ENCODE data around the gene CARTPT. TPM values are rescaled to one million over a fixed set of nuclear protein-coding genes. Genes with fewer than 3 reads are reported as not detected.

CARTPT gene
- total and polyA plus RNA-seq, 10 of the 15 experiments (the other 5 are each of a cell fraction or from before 2014, with no cell fraction given) = not detected

GRCh38 chr5:71732011-71732410, 12.9 kb downstream of the CARTPT start:
- H4K20me1 ChIP-seq (ENCODE audit: control insufficient read depth, insufficient read depth) = no peaks in the 10 kb centered on the region
- RAD21 ChIA-PET (ENCODE audit: unreplicated experiment) = no interaction called here
- H3K79me2 ChIP-seq (ENCODE audit: control insufficient read depth, insufficient read depth, low read length) = no peaks in the 10 kb centered on the region
- H3K27me3 ChIP-seq (replicated peaks in 1 of 2; ENCODE audit: control insufficient read depth in 2 of 2, insufficient read depth in 2 of 2, low read length in 1 of 2) = no peaks in the 10 kb centered on the region
- no peak overlapping the region for H3K4me3 ChIP-seq
- H3K27ac ChIP-seq (ENCODE audit: control insufficient read depth, insufficient read depth) = no peak overlapping the region
- SMC1A ChIA-PET (ENCODE audit: uncharacterized antibody, unreplicated experiment) = interaction anchor here (1.0 kb wide), 1 partner anchor 8 kb away, joined by 3 read pairs; no protein-coding TSS in a partner anchor
- TF ChIP-seq ZNF384 (IDR thresholded peaks at IDR 0.05; ENCODE audit: borderline replicate concordance, low read depth, low read length) (no peak), CEBPZ (IDR thresholded peaks at IDR 0.05; ENCODE audit: low read depth, low read length) (no peak), GATAD2B (conservative IDR thresholded peaks at IDR 0.05; ENCODE audit: low read depth) (no peak)
- no peaks in the 10 kb centered on the region for H3K36me3 ChIP-seq (ENCODE audit: control insufficient read depth in 2 of 2, insufficient read depth in 2 of 2, low read length in 1 of 2)
- no peak overlapping the region for H3K9ac ChIP-seq (ENCODE audit: control insufficient read depth, insufficient read depth, low read length)
- CTCF ChIA-PET = no interaction called here
- 86% methylated on average over 1 of the region's 1 CpG for WGBS (ENCODE audit: insufficient coverage, insufficient replicate concordance, low lambda C conversion rate, missing lambda C conversion rate)
- H3K9me3 ChIP-seq (replicated peaks; ENCODE audit: control insufficient read depth, insufficient read depth, low read length) = no peaks in the 10 kb centered on the region
- POLR2A ChIA-PET = no interaction called here
- no peak overlapping the region for H3K4me2 ChIP-seq (ENCODE audit: control insufficient read depth, insufficient read depth)
- FAIRE-seq (no peak), DNase-seq (ENCODE audit: low read depth, low spot score) (no peak), ATAC-seq (no peak)
- no TSS peak for BruUV-seq (replicated peaks)
- H2AFZ ChIP-seq (ENCODE audit: control insufficient read depth, low read depth, low read length) = no peak overlapping the region
- intact Hi-C loops (cut with micrococcal nuclease; ENCODE audit: unreplicated experiment) = no loop called here
- no peaks in the 10 kb centered on the region for H3K4me1 ChIP-seq (ENCODE audit: control insufficient read depth, insufficient read depth, low read length)
- in situ Hi-C loops (cut with MboI) = no loop called here

GRCh38 chr5:71734141-71734540, 15.1 kb downstream of the CARTPT start:
- SMC1A ChIA-PET (ENCODE audit: uncharacterized antibody, unreplicated experiment) = no interaction called here
- Histone ChIP-seq H3K27ac (ENCODE audit: control insufficient read depth, insufficient read depth) (no peak overlapping the region), H3K27me3 (replicated peaks in 1 of 2; ENCODE audit: control insufficient read depth in 2 of 2, insufficient read depth in 2 of 2, low read length in 1 of 2) (no peaks in the 10 kb centered on the region), H3K36me3 (ENCODE audit: control insufficient read depth in 2 of 2, insufficient read depth in 2 of 2, low read length in 1 of 2) (no peaks in the 10 kb centered on the region), H3K4me1 (ENCODE audit: control insufficient read depth, insufficient read depth, low read length) (peaks cover 7% of the 10 kb centered on the region; the same call in 1 of the 2 replicates), H3K9ac (ENCODE audit: control insufficient read depth, insufficient read depth, low read length) (no peak overlapping the region), H3K79me2 (ENCODE audit: control insufficient read depth, insufficient read depth, low read length) (no peaks in the 10 kb centered on the region), H3K4me2 (ENCODE audit: control insufficient read depth, insufficient read depth) (no peak overlapping the region), H2AFZ (ENCODE audit: control insufficient read depth, low read depth, low read length) (no peak overlapping the region), H3K9me3 (replicated peaks; ENCODE audit: control insufficient read depth, insufficient read depth, low read length) (no peaks in the 10 kb centered on the region), H3K4me3 (no peak overlapping the region), H4K20me1 (ENCODE audit: control insufficient read depth, insufficient read depth) (no peaks in the 10 kb centered on the region)
- no peak for DNase-seq (ENCODE audit: low read depth, low spot score)
- BruUV-seq (replicated peaks) = no TSS peak
- RAD21 ChIA-PET (ENCODE audit: unreplicated experiment) = no interaction called here
- no peak for ATAC-seq
- POLR2A ChIA-PET = no interaction called here
- in situ Hi-C loops (cut with MboI) = no loop called here
- no peak for FAIRE-seq
- CTCF ChIA-PET = interaction anchor here (0.6 kb wide), 2 partner anchors 73 to 353 kb away, joined by 3 to 5 read pairs; no protein-coding TSS in a partner anchor
- intact Hi-C loops (cut with micrococcal nuclease; ENCODE audit: unreplicated experiment) = no loop called here
- TF ChIP-seq POLR2A (IDR thresholded peaks at IDR 0.05; ENCODE audit: low read depth, low read length) (no peak), MTA2 (IDR thresholded peaks at IDR 0.05; ENCODE audit: low read depth) (no peak), ZZZ3 (IDR thresholded peaks at IDR 0.05; ENCODE audit: control insufficient read depth, insufficient read length, low read depth) (no peak), CEBPB (IDR thresholded peaks at IDR 0.05; ENCODE audit: borderline replicate concordance in 1 of 2, low read depth in 2 of 2, low read length in 2 of 2) (no peak), EZH2 (IDR thresholded peaks at IDR 0.05; ENCODE audit: borderline replicate concordance, control insufficient read depth, low read depth, low read length) (no peak), ZBTB33 (IDR thresholded peaks at IDR 0.05) (no peak), CHD2 (IDR thresholded peaks at IDR 0.05; ENCODE audit: borderline replicate concordance, low read depth, low read length) (no peak), NR2F1 (conservative IDR thresholded peaks at IDR 0.05) (no peak)

All from GM12878 (cell line).